ENCODE results near the gene KIAA0513.
"Not testable (repeated sequence)": the region's sequence is repeated elsewhere in the genome, so short reads cannot be mapped to it uniquely, and the experiment has no call there.

Gene KIAA0513

GRCh38 chr16:85046931-85047866 lies 19.6 kb downstream of the KIAA0513 start:
- no peak for DNase-seq (ENCODE audit: extremely low read depth in 1 of 2, low read depth in 1 of 2)

- DNase-seq (ENCODE audit: extremely low read depth in 1 of 2, low read depth in 1 of 2), result no peak
These were observed 20.4 kb downstream of the KIAA0513 start for GRCh38 chr16:85047867-85048455.

- no peak for DNase-seq (ENCODE audit: extremely low read depth in 1 of 2, low read depth in 1 of 2)
These were observed 21.4 kb downstream of the KIAA0513 start for GRCh38 chr16:85048921-85049562.

- no peak for DNase-seq (ENCODE audit: extremely low read depth in 1 of 2, low read depth in 1 of 2)
These were observed 22.2 kb downstream of the KIAA0513 start for GRCh38 chr16:85049706-85050305.

- no peak for DNase-seq (ENCODE audit: extremely low read depth in 1 of 2, low read depth in 1 of 2)
These were observed 23.5 kb downstream of the KIAA0513 start for GRCh38 chr16:85051067-85051581.

GRCh38 chr16:85051683-85052082 lies 24.1 kb downstream of the KIAA0513 start:
- no peak for DNase-seq (ENCODE audit: extremely low read depth in 1 of 2, low read depth in 1 of 2)

GRCh38 chr16:85052536-85052935 lies 24.9 kb downstream of the KIAA0513 start:
- DNase-seq (ENCODE audit: extremely low read depth in 1 of 2, low read depth in 1 of 2), result no peak

- DNase-seq (ENCODE audit: extremely low read depth in 1 of 2, low read depth in 1 of 2), result not testable (repeated sequence)
These were observed 26.7 kb downstream of the KIAA0513 start for GRCh38 chr16:85054321-85054720.

- DNase-seq (ENCODE audit: extremely low read depth in 1 of 2, low read depth in 1 of 2), result no peak
These were observed 27.4 kb downstream of the KIAA0513 start for GRCh38 chr16:85054948-85055492.

GRCh38 chr16:85055493-85056210 lies 28.1 kb downstream of the KIAA0513 start:
- DNase-seq (ENCODE audit: extremely low read depth in 1 of 2, low read depth in 1 of 2), result peak; percentile 34 to 39

- DNase-seq (ENCODE audit: extremely low read depth in 1 of 2, low read depth in 1 of 2), result no peak
These were observed 28.7 kb downstream of the KIAA0513 start for GRCh38 chr16:85056211-85056748.

- DNase-seq (ENCODE audit: extremely low read depth in 1 of 2, low read depth in 1 of 2), result no peak
These were observed 29.8 kb downstream of the KIAA0513 start for GRCh38 chr16:85057212-85057889.

GRCh38 chr16:85057948-85058347 lies 30.4 kb downstream of the KIAA0513 start:
- no peak for DNase-seq (ENCODE audit: extremely low read depth in 1 of 2, low read depth in 1 of 2)

- DNase-seq (ENCODE audit: extremely low read depth in 1 of 2, low read depth in 1 of 2), result no peak
These were observed 31.3 kb downstream of the KIAA0513 start for GRCh38 chr16:85058909-85059308.

- DNase-seq (ENCODE audit: extremely low read depth in 1 of 2, low read depth in 1 of 2), result no peak
These were observed 34.0 kb downstream of the KIAA0513 start for GRCh38 chr16:85061566-85061965.

- DNase-seq (ENCODE audit: extremely low read depth in 1 of 2, low read depth in 1 of 2), result no peak
These were observed 34.7 kb downstream of the KIAA0513 start for GRCh38 chr16:85062323-85062722.

- DNase-seq (ENCODE audit: extremely low read depth in 1 of 2, low read depth in 1 of 2), result no peak
These were observed 35.2 kb downstream of the KIAA0513 start for GRCh38 chr16:85062845-85063244.

GRCh38 chr16:85064186-85064585 lies 36.6 kb downstream of the KIAA0513 start:
- no peak for DNase-seq (ENCODE audit: extremely low read depth in 1 of 2, low read depth in 1 of 2)

GRCh38 chr16:85065099-85065498 lies 37.5 kb downstream of the KIAA0513 start:
- no peak for DNase-seq (ENCODE audit: extremely low read depth in 1 of 2, low read depth in 1 of 2)
